ENCODE data around the gene MBOAT2.
A peak's percentile ranks its signal among the peaks of the same experiment; 100 is the strongest.

The MBOAT2 gene

GRCh38 chr2:8855010-8855409 lies 148.5 kb downstream of the MBOAT2 start:
- no peak for DNase-seq

GRCh38 chr2:8853426-8853825 lies 150.1 kb downstream of the MBOAT2 start:
- no peak for DNase-seq

GRCh38 chr2:8851811-8852560 lies 151.5 kb downstream of the MBOAT2 start:
- DNase-seq = peak in 3 of 4 experiments; percentile 3 to 31 (median 18)

- no peak for DNase-seq
These were observed 152.5 kb downstream of the MBOAT2 start for GRCh38 chr2:8850845-8851487.

- DNase-seq = no peak
These were observed 154.2 kb downstream of the MBOAT2 start for GRCh38 chr2:8849327-8849726.

GRCh38 chr2:8848328-8849100 lies 155.0 kb downstream of the MBOAT2 start:
- DNase-seq = no peak

GRCh38 chr2:8847400-8847799 lies 156.1 kb downstream of the MBOAT2 start:
- DNase-seq = no peak

GRCh38 chr2:8841932-8842331 lies 161.6 kb downstream of the MBOAT2 start:
- peak; percentile 57 to 82 (median 72) for DNase-seq

- peak in 1 of 4 experiments; percentile 10 for DNase-seq
These were observed 162.9 kb downstream of the MBOAT2 start for GRCh38 chr2:8840475-8841091.

GRCh38 chr2:8839189-8839965 lies 164.1 kb downstream of the MBOAT2 start:
- no peak for DNase-seq

GRCh38 chr2:8837795-8838140 lies 165.7 kb downstream of the MBOAT2 start:
- no peak for DNase-seq

GRCh38 chr2:8836971-8837794 lies 166.3 kb downstream of the MBOAT2 start, which contains the start of gene KIDINS220:
Gene KIDINS220 (minus strand): TSS chr2:8837613. CDS start chr2:8827093, 10,520 bp downstream.
- DNase-seq = peak; percentile 90 to 97 (median 93)

- DNase-seq = peak in 1 of 4 experiments; percentile 5
These were observed 168.2 kb downstream of the MBOAT2 start for GRCh38 chr2:8835279-8835678.

- DNase-seq = no peak
These were observed 169.6 kb downstream of the MBOAT2 start for GRCh38 chr2:8833853-8834252.

- no peak for DNase-seq
These were observed 172.0 kb downstream of the MBOAT2 start for GRCh38 chr2:8831516-8831915.

GRCh38 chr2:8827729-8828128 lies 175.8 kb downstream of the MBOAT2 start:
- no peak for DNase-seq

- peak in 3 of 4 experiments; percentile 24 to 73 (median 71) for DNase-seq
These were observed 181.3 kb downstream of the MBOAT2 start for GRCh38 chr2:8822218-8822617.

- DNase-seq = peak; percentile 31 to 70 (median 62)
These were observed 181.9 kb downstream of the MBOAT2 start for GRCh38 chr2:8821276-8822217.

GRCh38 chr2:8819948-8820347 lies 183.5 kb downstream of the MBOAT2 start:
- DNase-seq = no peak

- DNase-seq = no peak
These were observed 184.3 kb downstream of the MBOAT2 start for GRCh38 chr2:8819194-8819593.
